ENCODE measurements around the gene SPNS3. TPM values are rescaled to one million over a fixed set of nuclear protein-coding genes. Genes with fewer than 3 reads are reported as not detected.
A peak's percentile ranks its signal among the peaks of the same experiment; 100 is the strongest.

The SPNS3 gene
- total RNA-seq, 1 donor from 2014 or later, result not detected

DNA sequence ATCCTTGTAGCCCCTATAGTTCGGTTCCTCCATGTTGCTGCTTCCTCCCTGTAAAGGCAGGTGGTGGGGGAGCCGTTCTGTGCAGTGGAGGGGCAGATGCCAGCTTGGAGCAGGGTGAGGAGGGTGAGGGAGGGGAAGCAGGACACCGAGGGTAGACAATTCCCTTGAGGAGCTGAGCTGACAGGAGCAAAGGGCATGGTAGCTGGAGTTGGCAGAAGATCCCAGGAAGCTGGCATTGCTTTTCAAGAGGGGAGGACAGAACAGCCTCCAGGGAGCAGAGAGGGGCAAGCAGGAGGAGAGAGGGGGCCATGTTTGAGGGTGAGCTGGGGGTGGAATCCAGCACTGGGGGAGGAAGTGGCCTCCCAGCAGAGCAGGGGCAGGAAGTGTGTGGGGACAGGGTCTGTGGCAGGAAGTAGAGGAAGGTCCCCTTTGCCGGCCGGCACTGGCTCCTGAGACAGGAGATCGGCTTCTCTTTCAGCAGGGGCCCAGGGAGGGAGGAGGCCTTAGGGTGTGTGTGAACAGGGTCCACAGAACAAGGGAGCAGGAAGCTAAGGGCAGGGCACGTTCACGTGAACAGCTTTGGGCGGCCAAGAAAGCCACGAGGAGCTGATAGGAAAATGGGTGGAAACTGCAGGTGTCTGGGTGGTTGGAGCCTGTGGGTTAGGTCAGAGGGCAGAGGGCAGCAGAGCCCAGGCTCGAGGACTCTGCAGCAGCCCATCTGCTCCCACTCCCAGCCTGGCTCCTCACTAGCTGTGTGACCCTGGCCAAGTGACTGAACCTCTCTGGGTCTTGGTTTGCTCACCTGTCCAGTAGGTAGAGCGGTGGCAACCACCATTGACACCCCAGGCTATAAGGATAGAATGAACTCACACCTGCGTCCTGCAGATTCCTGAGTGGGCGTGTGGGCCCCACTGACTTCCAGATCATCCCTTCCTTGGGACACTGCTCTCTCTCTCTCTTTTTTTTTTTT is 47.5 kb downstream of the SPNS3 start:
- FAIRE-seq (no peak), DNase-seq (ENCODE audit: low read depth) (no peak)
- no peaks in the 10 kb centered on the region for H3K27me3 ChIP-seq (ENCODE audit: control insufficient read depth, insufficient read depth, low read length)
- no peaks in the 10 kb centered on the region for H3K36me3 ChIP-seq (ENCODE audit: control insufficient read depth, insufficient read depth, low read length)
- H3K4me3 ChIP-seq (ENCODE audit: low read depth, low read length), result no peak overlapping the region
- TF ChIP-seq, protein P1, sequence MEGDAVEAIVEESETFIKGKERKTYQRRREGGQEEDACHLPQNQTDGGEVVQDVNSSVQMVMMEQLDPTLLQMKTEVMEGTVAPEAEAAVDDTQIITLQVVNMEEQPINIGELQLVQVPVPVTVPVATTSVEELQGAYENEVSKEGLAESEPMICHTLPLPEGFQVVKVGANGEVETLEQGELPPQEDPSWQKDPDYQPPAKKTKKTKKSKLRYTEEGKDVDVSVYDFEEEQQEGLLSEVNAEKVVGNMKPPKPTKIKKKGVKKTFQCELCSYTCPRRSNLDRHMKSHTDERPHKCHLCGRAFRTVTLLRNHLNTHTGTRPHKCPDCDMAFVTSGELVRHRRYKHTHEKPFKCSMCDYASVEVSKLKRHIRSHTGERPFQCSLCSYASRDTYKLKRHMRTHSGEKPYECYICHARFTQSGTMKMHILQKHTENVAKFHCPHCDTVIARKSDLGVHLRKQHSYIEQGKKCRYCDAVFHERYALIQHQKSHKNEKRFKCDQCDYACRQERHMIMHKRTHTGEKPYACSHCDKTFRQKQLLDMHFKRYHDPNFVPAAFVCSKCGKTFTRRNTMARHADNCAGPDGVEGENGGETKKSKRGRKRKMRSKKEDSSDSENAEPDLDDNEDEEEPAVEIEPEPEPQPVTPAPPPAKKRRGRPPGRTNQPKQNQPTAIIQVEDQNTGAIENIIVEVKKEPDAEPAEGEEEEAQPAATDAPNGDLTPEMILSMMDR (IDR thresholded peaks at IDR 0.05; ENCODE audit: insufficient read depth, low read length, severe bottlenecking), result no peak

GRCh38 chr17:4482338-4483011 is 48.7 kb downstream of the SPNS3 start:
- DNase-seq (ENCODE audit: low read depth) (no peak), FAIRE-seq (no peak)
- no peaks in the 10 kb centered on the region for H3K36me3 ChIP-seq (ENCODE audit: control insufficient read depth, insufficient read depth, low read length)
- TF ChIP-seq, protein P1 (IDR thresholded peaks at IDR 0.05; ENCODE audit: insufficient read depth, low read length, severe bottlenecking), result no peak
- H3K4me3 ChIP-seq (ENCODE audit: low read depth, low read length), result no peak overlapping the region
- no peaks in the 10 kb centered on the region for H3K27me3 ChIP-seq (ENCODE audit: control insufficient read depth, insufficient read depth, low read length)

GRCh38 chr17:4483012-4483840 is 49.5 kb downstream of the SPNS3 start:
- H3K27me3 ChIP-seq (ENCODE audit: control insufficient read depth, insufficient read depth, low read length), result no peaks in the 10 kb centered on the region
- FAIRE-seq (peak; percentile 79), DNase-seq (ENCODE audit: low read depth) (peak; percentile 87)
- no peak overlapping the region for H3K4me3 ChIP-seq (ENCODE audit: low read depth, low read length)
- TF ChIP-seq, protein P1 (IDR thresholded peaks at IDR 0.05; ENCODE audit: insufficient read depth, low read length, severe bottlenecking), result no peak
- H3K36me3 ChIP-seq (ENCODE audit: control insufficient read depth, insufficient read depth, low read length), result no peaks in the 10 kb centered on the region

DNA sequence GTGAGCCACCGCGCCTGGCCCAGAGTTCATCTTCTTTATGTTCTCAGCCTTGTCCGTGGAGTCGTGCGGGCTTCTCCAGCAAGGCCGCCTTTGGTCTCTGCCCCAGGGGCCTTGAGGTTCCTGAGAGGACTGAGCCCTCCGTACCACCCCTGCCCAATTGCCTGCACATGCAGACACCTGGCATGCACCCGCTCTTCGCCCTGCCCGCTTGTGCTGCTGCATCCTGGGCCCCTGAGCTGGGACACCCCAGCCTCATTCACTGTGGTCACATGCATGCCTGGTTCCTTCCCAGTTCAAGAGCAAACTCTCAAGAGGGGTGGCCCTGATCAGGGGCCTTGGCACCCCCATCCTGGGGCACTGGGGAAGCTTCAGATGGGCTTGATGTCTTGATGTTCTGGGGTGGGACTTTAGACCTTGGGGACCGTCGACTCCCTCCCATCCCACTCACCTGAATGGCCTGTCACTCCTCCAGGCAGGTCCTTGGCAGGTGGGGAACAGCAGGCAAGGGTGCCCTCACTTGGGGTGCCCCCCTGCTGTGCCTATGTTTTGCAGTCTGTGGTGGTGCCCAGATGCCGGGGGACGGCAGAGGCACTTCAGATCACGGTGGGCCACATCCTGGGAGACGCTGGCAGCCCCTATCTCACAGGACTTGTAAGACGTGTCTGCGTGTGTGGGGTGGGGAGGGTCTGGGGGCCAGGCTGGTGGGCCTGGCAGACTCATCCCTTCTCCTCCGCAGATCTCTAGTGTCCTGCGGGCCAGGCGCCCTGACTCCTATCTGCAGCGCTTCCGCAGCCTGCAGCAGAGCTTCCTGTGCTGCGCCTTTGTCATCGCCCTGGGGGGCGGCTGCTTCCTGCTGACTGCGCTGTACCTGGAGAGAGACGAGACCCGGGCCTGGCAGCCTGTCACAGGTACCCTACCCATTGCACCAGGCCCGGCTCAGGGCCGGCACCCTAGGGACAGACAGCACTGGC is 52.2 kb downstream of the SPNS3 start:
- FAIRE-seq, result no peak
- TF ChIP-seq, protein P1 (IDR thresholded peaks at IDR 0.05; ENCODE audit: insufficient read depth, low read length, severe bottlenecking), result no peak
- no peak overlapping the region for H3K4me3 ChIP-seq (ENCODE audit: low read depth, low read length)
- H3K36me3 ChIP-seq (ENCODE audit: control insufficient read depth, insufficient read depth, low read length), result no peaks in the 10 kb centered on the region
- DNase-seq (ENCODE audit: low read depth), result no peak
- no peaks in the 10 kb centered on the region for H3K27me3 ChIP-seq (ENCODE audit: control insufficient read depth, insufficient read depth, low read length)

DNA sequence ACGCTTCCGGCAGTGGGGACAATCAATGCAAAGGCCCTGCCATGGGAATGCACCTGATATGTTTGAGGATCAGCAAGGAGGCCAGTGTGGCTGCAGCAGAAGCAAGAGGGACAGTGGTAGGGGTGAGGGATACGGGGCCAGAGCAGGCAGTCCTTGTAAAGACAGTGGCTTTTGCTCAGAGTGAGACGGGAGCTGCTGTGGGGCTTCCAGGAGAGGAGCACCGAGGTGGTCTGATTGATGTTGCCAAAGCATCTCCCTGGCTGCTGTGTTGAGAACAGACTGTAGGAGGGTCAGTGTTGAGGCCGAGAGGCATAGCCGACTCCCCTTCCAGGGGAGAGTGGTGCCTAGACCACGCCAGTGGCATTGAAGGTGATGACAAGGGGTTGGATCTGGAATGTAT is 53.6 kb downstream of the SPNS3 start:
- no peaks in the 10 kb centered on the region for H3K27me3 ChIP-seq (ENCODE audit: control insufficient read depth, insufficient read depth, low read length)
- FAIRE-seq (peak; percentile 72), DNase-seq (ENCODE audit: low read depth) (no peak)
- H3K36me3 ChIP-seq (ENCODE audit: control insufficient read depth, insufficient read depth, low read length), result no peaks in the 10 kb centered on the region
- no peak overlapping the region for H3K4me3 ChIP-seq (ENCODE audit: low read depth, low read length)
- TF ChIP-seq, protein P1 (IDR thresholded peaks at IDR 0.05; ENCODE audit: insufficient read depth, low read length, severe bottlenecking), result no peak

Measured in bronchial epithelial cell (primary cell).